ENCODE measurements around the gene BTNL8.

DNA sequence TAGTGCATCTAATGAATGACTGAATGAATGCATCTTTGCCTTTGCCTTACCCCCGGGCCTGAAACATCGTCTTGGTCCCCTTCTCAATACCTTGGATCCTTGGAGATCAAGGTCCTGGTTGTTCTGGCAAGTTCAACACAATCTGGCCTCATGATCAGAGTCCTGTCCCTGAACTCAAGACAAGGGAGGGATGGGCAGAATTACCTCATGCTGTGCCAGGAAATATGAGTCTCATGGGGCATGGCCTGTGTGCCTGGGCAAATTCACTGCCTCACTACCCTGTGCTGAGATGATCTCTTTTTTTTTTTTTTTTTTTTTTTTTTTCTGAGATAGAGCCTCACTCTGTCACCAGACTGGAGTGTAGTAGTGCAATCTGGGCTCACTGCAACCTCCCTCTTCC, 89.1 kb downstream of the BTNL8 start:
- TF ChIP-seq, protein P1, sequence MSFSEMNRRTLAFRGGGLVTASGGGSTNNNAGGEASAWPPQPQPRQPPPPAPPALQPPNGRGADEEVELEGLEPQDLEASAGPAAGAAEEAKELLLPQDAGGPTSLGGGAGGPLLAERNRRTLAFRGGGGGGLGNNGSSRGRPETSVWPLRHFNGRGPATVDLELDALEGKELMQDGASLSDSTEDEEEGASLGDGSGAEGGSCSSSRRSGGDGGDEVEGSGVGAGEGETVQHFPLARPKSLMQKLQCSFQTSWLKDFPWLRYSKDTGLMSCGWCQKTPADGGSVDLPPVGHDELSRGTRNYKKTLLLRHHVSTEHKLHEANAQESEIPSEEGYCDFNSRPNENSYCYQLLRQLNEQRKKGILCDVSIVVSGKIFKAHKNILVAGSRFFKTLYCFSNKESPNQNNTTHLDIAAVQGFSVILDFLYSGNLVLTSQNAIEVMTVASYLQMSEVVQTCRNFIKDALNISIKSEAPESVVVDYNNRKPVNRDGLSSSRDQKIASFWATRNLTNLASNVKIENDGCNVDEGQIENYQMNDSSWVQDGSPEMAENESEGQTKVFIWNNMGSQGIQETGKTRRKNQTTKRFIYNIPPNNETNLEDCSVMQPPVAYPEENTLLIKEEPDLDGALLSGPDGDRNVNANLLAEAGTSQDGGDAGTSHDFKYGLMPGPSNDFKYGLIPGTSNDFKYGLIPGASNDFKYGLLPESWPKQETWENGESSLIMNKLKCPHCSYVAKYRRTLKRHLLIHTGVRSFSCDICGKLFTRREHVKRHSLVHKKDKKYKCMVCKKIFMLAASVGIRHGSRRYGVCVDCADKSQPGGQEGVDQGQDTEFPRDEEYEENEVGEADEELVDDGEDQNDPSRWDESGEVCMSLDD (CRISPR knock-in tag; IDR thresholded peaks at IDR 0.05; ENCODE audit: borderline replicate concordance): no peak
- TF ChIP-seq, protein P2, sequence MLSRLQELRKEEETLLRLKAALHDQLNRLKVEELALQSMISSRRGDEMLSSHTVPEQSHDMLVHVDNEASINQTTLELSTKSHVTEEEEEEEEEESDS (CRISPR knock-in tag; IDR thresholded peaks at IDR 0.05; ENCODE audit: borderline replicate concordance): no peak
- TF ChIP-seq, protein P3, sequence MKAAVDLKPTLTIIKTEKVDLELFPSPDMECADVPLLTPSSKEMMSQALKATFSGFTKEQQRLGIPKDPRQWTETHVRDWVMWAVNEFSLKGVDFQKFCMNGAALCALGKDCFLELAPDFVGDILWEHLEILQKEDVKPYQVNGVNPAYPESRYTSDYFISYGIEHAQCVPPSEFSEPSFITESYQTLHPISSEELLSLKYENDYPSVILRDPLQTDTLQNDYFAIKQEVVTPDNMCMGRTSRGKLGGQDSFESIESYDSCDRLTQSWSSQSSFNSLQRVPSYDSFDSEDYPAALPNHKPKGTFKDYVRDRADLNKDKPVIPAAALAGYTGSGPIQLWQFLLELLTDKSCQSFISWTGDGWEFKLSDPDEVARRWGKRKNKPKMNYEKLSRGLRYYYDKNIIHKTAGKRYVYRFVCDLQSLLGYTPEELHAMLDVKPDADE (CRISPR knock-in tag; IDR thresholded peaks at IDR 0.05): no peak
- no peak for TF ChIP-seq ELF1 (CRISPR knock-in tag; IDR thresholded peaks at IDR 0.05)
- no peak for TF ChIP-seq EZH2 (conservative IDR thresholded peaks at IDR 0.05; ENCODE audit: low read depth, low read length)
- TF ChIP-seq ARNT (IDR thresholded peaks at IDR 0.05): no peak
- TF ChIP-seq, protein P4, sequence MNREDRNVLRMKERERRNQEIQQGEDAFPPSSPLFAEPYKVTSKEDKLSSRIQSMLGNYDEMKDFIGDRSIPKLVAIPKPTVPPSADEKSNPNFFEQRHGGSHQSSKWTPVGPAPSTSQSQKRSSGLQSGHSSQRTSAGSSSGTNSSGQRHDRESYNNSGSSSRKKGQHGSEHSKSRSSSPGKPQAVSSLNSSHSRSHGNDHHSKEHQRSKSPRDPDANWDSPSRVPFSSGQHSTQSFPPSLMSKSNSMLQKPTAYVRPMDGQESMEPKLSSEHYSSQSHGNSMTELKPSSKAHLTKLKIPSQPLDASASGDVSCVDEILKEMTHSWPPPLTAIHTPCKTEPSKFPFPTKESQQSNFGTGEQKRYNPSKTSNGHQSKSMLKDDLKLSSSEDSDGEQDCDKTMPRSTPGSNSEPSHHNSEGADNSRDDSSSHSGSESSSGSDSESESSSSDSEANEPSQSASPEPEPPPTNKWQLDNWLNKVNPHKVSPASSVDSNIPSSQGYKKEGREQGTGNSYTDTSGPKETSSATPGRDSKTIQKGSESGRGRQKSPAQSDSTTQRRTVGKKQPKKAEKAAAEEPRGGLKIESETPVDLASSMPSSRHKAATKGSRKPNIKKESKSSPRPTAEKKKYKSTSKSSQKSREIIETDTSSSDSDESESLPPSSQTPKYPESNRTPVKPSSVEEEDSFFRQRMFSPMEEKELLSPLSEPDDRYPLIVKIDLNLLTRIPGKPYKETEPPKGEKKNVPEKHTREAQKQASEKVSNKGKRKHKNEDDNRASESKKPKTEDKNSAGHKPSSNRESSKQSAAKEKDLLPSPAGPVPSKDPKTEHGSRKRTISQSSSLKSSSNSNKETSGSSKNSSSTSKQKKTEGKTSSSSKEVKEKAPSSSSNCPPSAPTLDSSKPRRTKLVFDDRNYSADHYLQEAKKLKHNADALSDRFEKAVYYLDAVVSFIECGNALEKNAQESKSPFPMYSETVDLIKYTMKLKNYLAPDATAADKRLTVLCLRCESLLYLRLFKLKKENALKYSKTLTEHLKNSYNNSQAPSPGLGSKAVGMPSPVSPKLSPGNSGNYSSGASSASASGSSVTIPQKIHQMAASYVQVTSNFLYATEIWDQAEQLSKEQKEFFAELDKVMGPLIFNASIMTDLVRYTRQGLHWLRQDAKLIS (CRISPR knock-in tag; IDR thresholded peaks at IDR 0.05): no peak
- TF ChIP-seq ZNF235 (CRISPR knock-in tag; IDR thresholded peaks at IDR 0.05; ENCODE audit: borderline replicate concordance): no peak
- TF ChIP-seq, protein P5, sequence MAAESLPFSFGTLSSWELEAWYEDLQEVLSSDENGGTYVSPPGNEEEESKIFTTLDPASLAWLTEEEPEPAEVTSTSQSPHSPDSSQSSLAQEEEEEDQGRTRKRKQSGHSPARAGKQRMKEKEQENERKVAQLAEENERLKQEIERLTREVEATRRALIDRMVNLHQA (CRISPR knock-in tag; IDR thresholded peaks at IDR 0.05): no peak

Data from HepG2 (cell line).